ENCODE results near the gene CRELD2. TPM values are rescaled to one million over a fixed set of nuclear protein-coding genes. Genes with fewer than 3 reads are reported as not detected.

CRELD2 gene
- total RNA-seq, 4 donors from 2014 or later: 50.3 to 244 (median 154) TPM

DNA sequence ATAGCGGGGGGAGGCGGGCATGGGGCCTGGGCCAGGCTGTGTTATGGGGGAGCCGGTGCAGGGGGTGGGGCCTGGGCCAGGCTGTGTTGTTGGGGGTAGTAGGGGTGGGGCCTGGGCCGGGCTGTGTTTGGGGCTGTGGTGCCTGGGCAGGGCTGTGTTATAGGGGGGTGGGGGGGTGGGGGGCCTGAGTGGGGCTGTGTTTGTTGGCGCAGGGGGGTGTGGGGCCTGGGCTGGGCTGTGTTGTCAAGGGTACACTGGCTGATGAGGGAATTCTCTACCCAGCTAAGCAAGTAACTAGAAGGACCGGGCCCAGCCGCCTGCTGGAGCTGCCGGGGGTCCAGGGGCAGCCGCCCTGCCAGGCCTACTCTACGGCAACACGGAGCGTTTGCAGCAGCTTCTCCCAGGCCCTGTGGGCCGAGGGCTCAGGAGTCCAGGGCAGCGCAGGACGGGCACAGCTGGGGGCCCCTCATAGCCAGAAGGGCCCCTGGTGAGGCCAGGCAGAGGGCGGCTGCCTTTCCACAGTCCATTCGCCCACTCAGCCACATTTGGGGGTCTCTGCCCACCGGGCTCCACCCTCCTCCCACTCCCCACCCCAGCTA, 32.1 kb downstream of the CRELD2 start:
- peaks cover 76 to 84% of the 10 kb centered on the region in 2 donors for H3K4me1 ChIP-seq
- no peaks in the 10 kb centered on the region for H3K36me3 ChIP-seq
- peak in 1 of 2 donors; percentile 26 for DNase-seq
- H3K9me3 ChIP-seq: no peaks in the 10 kb centered on the region
- WGBS, 2 donors: 55 to 93% methylated on average over 2 to 3 of the region's 18 CpGs
- no peaks in the 10 kb centered on the region for H3K27me3 ChIP-seq
- no peak for TF ChIP-seq POLR2A (IDR thresholded peaks at IDR 0.05)
- TF ChIP-seq, protein P1, sequence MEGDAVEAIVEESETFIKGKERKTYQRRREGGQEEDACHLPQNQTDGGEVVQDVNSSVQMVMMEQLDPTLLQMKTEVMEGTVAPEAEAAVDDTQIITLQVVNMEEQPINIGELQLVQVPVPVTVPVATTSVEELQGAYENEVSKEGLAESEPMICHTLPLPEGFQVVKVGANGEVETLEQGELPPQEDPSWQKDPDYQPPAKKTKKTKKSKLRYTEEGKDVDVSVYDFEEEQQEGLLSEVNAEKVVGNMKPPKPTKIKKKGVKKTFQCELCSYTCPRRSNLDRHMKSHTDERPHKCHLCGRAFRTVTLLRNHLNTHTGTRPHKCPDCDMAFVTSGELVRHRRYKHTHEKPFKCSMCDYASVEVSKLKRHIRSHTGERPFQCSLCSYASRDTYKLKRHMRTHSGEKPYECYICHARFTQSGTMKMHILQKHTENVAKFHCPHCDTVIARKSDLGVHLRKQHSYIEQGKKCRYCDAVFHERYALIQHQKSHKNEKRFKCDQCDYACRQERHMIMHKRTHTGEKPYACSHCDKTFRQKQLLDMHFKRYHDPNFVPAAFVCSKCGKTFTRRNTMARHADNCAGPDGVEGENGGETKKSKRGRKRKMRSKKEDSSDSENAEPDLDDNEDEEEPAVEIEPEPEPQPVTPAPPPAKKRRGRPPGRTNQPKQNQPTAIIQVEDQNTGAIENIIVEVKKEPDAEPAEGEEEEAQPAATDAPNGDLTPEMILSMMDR (IDR thresholded peaks at IDR 0.05): no peak
- H3K4me3 ChIP-seq (replicated peaks in 1 of 3): no peak overlapping the region
- intact Hi-C loops (cut with DNase I): no loop called here
- peak overlapping the region; percentile 99 for H3K27ac ChIP-seq

DNA sequence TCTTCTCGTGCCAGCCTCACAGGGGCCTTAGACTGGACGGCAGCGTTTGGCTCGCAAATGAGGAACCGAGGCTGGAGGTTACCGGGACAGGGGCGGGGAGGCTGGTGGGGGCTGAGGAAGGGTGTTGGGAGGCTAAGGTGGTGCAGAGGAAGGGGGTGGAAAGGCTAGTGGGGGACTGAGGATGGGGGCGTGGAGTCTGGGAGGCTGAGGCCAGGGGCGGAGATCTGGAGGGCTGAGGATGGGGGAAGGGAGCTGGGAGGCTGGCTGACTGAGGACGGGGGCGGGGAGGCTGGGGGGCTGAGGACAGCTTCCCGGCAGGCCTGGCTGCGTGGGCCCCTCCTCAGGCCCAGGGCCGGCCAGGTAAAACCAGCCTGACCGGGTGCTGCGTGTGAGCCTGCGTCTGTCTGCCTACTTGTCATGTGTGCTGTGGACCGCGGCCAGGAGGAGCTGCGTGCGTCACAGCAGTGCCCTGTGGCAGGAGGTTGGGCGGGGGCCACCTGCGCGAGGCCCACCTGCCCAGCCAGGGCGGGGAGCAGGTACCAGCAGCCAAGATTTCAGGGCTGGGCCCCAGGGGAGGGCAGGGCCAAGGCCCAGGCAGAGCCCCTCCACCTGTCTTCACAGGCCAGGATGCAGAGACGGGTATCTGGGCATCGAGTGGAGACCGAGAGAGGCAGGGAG, 32.7 kb downstream of the CRELD2 start:
- intact Hi-C loops (cut with DNase I): no loop called here
- Histone ChIP-seq H3K9me3 (no peaks in the 10 kb centered on the region), H3K4me1 (peaks cover 78 to 89% of the 10 kb centered on the region in 2 donors)

DNA sequence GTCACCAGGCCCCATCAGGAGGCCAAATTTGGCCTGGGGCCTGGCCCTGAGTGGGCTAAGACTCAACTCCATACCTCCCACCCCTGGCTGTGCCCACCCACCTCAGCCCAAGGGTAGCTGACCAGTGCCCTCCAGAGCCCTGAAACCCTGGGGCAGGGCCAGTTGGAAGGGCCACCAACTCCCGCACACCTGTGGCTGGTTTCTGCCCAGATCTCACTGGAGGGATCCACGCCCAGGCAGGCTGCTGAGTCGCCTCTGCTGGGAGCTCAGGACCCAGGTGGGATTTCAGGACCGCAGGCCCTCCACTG, 33.2 kb downstream of the CRELD2 start:
- no peak for TF ChIP-seq POLR2A (IDR thresholded peaks at IDR 0.05)
- TF ChIP-seq, protein P1 (IDR thresholded peaks at IDR 0.05): no peak
- peak in 1 of 2 donors; percentile 40 for DNase-seq
- intact Hi-C loops (cut with DNase I): no loop called here
- peaks cover 78 to 89% of the 10 kb centered on the region in 2 donors for H3K4me1 ChIP-seq
- H3K27ac ChIP-seq: peak overlapping the region; percentile 99
- H3K9me3 ChIP-seq: no peaks in the 10 kb centered on the region
- no peaks in the 10 kb centered on the region for H3K36me3 ChIP-seq
- H3K4me3 ChIP-seq (replicated peaks in 1 of 3): no peak overlapping the region
- H3K27me3 ChIP-seq: no peaks in the 10 kb centered on the region
- WGBS, 2 donors: 81 to 100% methylated on average over 1 to 3 of the region's 4 CpGs

More for the DNA sequence above, 32.7 kb downstream of the CRELD2 start:
- WGBS, 2 donors: 39 to 47% methylated on average over 16 to 19 of the region's 28 CpGs
- DNase-seq: peak; percentile 99 to 100
- Histone ChIP-seq H3K27ac (peak overlapping the region; percentile 99), H3K4me3 (replicated peaks in 1 of 3) (no peak overlapping the region), H3K27me3 (no peaks in the 10 kb centered on the region), H3K36me3 (no peaks in the 10 kb centered on the region)
- TF ChIP-seq, protein P1 (IDR thresholded peaks at IDR 0.05): no peak
- TF ChIP-seq POLR2A (IDR thresholded peaks at IDR 0.05): peak in 1 of 2 donors; percentile 93

DNA sequence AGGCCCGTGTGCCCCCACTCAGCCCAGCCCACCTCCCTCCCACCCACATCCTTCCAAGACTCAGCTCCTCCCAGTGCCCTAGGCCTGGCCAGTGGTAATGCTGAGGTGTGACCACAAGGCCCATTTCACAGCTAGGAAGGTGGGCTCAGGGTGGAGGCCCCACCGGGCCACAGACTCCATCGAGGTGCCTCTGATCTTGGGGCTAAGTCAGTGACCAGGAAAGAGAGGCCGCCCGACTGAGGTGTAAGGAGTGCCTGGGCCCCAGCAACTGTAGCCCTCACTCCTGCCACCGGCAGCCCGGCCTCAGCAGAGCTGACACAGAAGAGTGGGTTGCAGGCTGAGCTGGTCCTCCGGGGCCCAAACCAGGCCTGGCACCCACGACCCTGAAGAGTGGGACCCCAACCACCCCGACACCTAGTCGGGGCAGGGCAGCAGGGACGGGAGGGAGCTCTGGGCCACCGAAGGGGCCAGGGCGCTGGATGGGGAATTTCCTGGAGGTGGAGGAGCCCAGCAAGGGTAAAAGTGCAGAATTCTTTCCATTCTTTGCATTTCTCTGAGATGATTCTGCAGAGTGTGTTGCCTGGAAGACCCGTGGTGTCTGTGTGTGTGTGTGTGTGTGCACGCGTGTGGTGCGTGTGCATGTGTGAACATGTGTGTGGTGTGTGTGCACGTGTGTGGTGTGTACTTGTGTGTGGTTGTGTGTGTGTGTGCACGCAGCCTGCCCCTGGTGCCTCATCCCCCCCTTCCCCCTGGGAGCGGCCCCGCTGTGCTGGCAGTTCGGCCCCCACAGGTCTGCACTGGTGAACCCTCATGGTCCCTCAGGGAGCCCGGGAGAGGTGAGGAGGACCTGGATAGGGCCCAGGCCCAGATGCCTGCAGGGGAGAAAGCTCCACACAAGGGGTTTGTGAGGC, 33.8 kb downstream of the CRELD2 start:
- Histone ChIP-seq H3K4me3 (replicated peaks in 1 of 3) (no peak overlapping the region), H3K36me3 (no peaks in the 10 kb centered on the region), H3K9me3 (no peaks in the 10 kb centered on the region), H3K27me3 (no peaks in the 10 kb centered on the region), H3K4me1 (peaks cover 78 to 85% of the 10 kb centered on the region in 2 donors), H3K27ac (peak overlapping the region; percentile 99)
- TF ChIP-seq, protein P1 (IDR thresholded peaks at IDR 0.05): no peak
- no peak for TF ChIP-seq POLR2A (IDR thresholded peaks at IDR 0.05)
- DNase-seq: peak; percentile 40 to 57
- intact Hi-C loops (cut with DNase I): no loop called here
- WGBS, 2 donors: 61 to 67% methylated on average over 18 to 22 of the region's 24 CpGs

All from thyroid gland (tissue), 4 donors.